ENCODE results near the gene WDR37.

WDR37 gene

GRCh38 chr10:1169981-1170866, 114.0 kb downstream of the WDR37 start:
- no peak for DNase-seq (ENCODE audit: low spot score)

GRCh38 chr10:1170867-1171180, 114.6 kb downstream of the WDR37 start:
- DNase-seq (ENCODE audit: low spot score): no peak

DNA sequence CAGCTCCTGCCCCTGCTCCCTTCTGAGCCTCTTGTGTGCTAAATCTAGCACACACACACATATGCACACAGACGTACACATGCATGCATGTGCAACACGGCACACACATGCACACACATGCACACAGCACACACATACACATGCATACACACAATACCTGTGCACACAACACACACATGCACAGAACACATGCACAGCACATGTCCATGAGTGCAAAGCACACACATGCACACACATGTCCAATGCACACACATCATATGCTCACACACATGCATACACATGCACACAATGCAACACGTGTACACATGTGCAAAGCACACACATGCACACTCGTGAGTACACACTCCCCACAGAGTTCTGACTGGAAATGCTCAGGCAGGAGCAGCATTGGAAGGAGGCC, 115.0 kb downstream of the WDR37 start:
- DNase-seq (ENCODE audit: low spot score): no peak

DNA sequence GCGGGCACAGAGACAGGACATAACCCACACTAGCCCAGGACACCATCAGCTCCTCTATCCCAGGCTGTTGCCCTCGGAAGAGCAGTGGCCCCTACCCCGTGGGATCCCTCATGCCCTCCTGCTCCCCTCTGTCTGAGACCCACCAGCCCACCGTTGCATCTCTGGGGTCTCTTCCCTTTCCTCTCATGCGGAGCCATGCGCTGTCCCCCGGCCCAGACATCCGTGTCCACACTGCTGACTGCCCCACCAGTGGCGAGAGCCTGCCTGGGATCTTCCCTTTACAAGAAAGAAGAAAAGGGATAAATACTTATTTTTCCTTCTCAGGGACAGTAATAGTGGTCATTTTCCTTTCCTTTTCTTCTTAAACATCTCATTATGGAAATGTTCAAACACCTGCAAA, 115.4 kb downstream of the WDR37 start:
- DNase-seq (ENCODE audit: low spot score): no peak

DNA sequence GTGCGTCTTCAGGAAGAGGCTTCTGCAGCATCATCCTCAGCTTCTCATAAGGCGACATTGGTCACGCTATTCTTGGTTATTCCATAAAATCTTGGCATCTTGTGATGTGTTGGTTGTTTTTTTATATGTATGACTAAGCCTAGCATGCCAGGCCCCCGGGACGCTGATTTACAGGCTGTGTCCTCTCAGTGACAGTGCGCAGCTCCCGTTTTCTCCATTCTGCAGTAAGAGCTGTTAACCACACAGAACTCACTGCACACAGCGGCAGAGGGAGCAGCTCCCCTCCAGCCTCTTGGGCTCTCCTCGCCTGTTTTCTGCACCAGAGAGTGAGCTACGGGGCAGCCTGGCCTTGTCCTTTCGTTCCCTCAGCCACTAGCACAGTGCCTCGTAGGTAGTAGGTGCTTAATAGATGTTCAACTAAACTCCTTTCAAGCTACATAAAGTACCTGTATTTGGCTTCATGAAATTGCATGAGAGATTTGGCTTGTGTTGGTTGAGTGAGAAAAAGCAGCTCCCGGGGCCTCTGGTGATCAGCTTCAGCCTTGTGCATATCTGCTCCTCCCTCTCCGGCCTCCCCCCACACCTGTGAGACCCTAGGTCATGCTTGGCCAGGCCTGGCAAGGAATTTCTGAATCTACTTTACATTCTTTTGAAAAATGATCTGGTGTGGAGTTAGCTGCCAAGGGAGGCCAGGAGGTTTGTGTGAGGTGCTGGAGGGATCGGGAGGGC, 116.2 kb downstream of the WDR37 start:
- no peak for DNase-seq (ENCODE audit: low spot score)

GRCh38 chr10:1173091-1173490, 116.9 kb downstream of the WDR37 start:
- no peak for DNase-seq (ENCODE audit: low spot score)

DNA sequence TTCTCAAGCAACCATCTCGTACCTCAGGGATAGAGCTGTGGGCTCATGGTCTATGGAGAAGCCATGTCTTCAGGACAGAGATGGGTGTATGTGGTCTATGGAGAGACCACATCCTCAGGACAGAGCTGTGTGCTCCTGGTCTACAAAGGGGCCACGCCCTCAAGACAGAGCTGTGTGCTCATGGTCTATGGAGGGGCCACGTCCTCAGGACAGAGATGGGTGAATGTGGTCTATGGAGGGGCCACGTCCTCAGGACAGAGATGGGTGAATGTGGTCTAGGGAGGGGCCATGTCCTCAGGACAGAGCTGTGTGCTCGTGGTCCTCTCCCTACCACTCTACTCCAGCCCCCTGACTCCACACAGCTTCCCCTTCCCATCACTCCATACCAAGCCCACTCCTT, 117.8 kb downstream of the WDR37 start:
- DNase-seq (ENCODE audit: low spot score): no peak

DNA sequence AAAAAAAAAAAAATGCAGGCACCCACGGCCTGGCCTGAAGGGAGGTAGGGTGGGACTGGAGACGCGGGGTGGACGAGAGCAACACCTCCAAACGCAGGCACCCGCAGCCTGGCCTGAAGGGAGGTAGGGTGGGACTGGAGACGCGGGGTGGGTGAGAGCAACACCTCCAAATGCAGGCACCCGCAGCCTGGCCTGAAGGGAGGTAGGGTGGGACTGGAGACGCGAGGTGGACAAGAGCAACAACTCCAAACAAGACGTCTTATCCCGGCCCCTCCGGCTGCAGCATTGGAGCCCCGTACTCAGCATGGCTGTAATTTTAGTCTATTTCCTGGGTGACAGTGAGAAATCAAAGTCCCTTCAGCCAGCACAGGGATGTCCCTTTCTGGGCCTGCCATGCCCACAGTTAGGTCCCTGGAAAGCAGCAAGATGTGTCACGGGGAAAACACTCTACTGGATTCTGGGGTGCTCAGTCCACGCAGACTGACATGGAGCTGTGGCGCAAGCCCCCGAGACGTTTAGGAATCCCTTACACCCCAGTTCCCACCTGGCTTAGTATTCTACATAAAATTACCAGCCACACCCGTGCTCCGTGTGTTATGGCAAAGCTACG, 119.9 kb downstream of the WDR37 start:
- DNase-seq (ENCODE audit: low spot score): no peak

DNA sequence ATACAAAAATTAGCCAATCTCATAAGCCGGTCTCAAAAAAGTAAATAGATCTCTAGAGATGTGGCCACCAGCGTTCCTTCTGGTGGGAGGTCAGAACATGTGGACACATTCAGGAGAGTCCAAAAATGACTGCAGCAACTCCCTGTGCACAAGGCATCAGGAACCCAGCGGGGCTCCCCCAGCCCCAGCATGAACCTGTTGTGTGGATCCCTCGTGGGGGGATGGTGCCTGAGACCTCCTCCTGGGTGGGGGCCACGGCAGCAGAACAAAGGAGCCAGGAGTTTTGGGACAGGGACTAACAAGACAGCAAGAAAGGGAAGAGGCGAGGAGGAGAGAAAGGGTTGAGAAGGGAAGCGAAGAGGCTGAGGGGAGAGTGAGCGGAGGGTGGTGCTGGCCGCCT, 121.8 kb downstream of the WDR37 start:
- DNase-seq (ENCODE audit: low spot score): no peak

DNA sequence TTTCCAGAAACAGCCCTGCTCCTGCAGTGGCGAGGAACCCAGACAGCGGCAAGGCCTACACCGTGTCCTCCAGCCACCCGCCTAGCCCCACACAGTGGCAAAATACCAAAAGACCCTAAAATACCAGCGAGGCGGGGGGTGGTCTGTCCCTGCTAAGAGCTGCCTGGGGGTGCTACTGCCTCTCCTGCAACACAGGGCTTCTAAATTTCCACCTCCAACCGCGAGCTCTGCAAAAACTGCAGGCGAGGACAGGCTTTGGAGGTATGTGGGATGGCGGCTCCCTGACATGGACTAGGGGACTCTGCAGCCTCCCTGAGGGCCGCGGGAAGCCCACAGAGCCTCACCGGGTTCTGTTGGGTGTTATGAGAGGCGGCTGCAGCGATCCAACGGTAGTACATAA, 122.3 kb downstream of the WDR37 start:
- no peak for DNase-seq (ENCODE audit: low spot score)

DNA sequence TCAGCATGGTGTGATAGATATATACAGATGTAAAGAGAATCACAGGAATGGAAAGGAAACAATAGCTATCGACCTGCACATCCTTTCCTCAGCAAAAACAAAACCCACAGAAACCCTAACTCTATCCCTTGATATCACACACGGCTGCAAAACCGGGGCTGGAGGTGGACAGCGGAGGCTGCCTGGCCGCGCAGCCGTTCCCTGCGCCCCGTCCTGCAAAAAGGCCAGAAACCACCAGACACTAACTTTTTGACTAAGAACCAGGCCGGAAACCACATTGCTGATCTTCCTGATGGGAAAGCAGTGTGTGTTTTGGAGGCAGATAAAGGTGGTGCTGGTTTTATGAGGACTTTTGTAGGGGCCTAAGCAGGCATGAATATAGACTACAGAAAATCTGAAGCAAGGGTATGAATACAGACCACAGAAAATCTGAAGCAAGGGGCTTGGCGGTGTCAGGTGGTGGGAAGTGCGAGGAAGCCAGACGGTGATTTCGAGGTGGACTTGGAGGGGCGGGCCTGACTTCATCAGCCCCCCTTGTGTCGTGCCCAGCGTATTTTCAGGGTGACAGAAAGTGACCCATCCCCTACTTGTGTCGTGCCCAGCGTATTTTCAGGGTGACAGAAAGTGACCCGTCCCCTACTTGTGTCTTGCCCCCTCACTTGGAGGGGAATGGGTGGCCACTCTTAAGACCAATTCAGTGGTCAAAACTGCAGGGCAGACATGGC, 123.3 kb downstream of the WDR37 start:
- no peak for DNase-seq (ENCODE audit: low spot score)

DNA sequence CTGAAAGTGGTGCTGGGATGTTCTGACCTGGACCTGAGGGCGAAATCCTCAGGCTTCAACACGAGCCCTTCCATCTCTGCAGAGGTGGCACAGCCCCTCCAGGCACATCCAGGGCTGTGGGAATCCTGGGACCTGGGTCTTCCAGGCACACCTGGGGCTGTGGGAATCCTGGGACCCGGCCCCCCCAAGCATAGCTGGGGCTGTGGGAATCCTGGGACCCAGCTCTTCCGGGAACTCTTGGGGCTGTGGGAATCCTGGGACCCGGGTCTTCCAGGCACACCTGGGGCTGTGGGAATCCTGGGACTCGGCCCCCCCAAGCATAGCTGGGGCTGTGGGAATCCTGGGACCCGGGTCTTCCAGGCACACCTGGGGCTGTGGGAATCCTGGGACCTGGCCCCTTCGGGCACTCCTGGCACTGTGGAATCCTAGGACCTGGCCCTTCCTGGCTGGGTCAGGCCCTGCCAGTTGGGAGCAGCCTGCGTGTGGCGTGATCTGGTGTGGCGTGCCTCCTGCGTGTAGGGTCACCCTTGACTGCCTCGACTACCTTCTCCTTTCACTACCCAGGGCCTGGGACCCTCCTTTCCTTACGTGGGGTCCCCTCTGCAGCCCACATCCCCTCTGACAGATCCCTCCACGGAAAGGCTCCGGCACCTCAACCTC, 124.0 kb downstream of the WDR37 start:
- DNase-seq (ENCODE audit: low spot score): no peak

GRCh38 chr10:1180836-1181235, 124.7 kb downstream of the WDR37 start:
- DNase-seq (ENCODE audit: low spot score): no peak
